GM10847 (cell line): ENCODE data around the gene GARIN6.

ENCODE experiments used
- POLR2A ChIP-seq: IDR thresholded peaks from 2 replicates; pipeline ENCODE4 v1.6.1; 2011; ENCODE audit not compliant: insufficient read length; ENCODE audit errors: extremely low read depth

Gene GARIN6

DNA sequence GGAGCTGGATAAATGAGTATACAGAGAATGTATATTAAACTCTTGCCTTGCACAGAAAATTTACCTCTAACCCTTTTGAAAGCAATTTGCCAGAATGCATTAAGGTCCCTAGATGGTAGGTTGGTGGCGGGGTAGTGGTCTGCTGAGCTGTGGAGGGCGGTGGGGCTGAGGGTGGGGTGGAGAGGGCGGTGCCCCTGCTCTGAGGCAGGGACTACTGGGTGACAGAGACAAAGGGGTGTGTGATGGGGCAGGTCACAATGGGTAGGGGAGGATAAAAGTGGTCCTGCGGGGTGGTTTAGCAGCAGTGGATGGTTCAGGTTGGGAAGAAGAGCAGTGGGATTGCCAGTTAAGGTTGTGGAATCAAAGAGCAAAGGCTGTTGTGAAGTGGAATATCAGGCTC lies at the start of gene GARIN6:
Gene GARIN6, plus strand, starts transcription at position 301 of the 400 bp plus-strand sequence. CDS start 422 bp downstream, outside the sequence.
- TF ChIP-seq POLR2A: no peak

DNA sequence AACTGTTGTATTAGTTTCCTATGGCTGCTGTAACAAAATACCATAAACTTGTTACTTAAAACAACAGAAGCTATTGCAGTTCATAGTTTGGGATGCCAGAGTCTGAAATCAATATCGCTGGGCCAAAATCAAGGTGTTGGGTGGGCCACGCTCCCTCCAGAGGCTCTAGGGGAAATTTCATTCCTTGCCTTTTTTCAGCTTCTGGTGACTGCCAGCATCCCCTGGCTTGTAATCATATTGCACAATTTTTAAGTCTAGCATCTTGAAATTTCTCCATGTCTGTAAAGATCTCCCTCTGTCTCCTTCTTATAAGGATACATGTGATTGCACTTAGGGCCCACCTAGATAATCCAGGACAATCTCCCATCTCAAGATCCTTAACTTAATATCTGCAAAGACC lies 48.8 kb upstream of the GARIN6 start:
- no peak for TF ChIP-seq POLR2A

DNA sequence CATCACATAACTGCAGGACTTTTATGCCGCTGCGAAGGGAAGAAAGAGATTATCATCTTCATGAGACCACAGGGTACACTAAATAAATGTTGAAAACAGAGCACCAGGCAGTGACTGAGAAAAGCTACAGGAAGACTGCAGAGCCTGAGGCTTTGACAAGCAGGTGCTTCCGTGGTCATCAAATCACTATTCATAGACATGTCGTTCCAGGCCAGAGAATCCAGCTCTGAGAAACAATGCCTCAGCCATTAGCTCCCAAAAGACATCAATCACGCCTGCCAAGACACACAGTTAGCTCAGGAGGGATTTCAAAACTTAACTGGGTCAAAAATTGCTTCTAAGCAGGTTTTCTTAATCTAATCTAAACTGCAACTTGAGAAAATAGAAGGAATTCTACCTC lies 47.2 kb upstream of the GARIN6 start:
- no peak for TF ChIP-seq POLR2A

- no peak for TF ChIP-seq POLR2A
Measured at GRCh38 chr12:99609455-99610181, 37.9 kb upstream of the GARIN6 start.

- no peak for TF ChIP-seq POLR2A
Measured at GRCh38 chr12:99611117-99611516, 36.4 kb upstream of the GARIN6 start.

DNA sequence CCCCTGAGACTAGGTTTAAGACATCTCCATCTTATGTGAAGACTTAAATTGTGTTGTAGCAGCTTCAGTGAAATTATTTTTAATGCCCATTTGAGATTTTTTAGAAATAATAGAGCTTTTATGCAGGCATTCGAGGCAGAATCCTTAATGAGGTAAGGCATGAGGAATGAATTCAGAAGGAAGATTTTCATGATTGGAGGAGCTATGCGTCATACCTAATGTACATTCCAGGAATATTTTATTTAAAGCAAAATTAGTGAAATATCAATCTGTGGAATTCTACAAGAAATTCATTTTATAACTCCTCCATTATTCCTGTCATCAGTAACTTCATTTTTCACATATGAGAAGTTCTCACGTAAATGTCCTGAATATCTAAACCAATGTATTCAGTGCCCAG lies 36.0 kb upstream of the GARIN6 start:
- TF ChIP-seq POLR2A: no peak

- no peak for TF ChIP-seq POLR2A
Measured at GRCh38 chr12:99618657-99619056, 28.9 kb upstream of the GARIN6 start.

- no peak for TF ChIP-seq POLR2A
Measured at GRCh38 chr12:99619389-99620158, 28.0 kb upstream of the GARIN6 start.

DNA sequence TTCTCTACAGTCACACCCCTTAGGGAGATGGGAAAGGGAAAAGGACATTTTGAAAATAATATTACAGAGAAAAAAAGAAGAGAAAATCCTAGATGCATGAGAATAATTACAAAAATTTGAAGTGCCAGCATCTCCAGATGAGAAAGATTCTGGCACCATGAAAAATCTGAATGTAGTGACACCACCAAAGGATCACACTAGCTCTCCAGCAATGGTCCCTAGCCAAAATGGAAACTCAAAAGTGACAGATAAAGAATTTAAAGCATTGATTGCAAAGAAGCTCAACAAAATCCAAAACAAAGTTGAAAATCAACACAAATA lies 27.4 kb upstream of the GARIN6 start:
- TF ChIP-seq POLR2A: no peak

GRCh38 chr12:99627459-99627858 lies 20.1 kb upstream of the GARIN6 start:
- TF ChIP-seq POLR2A: no peak

GRCh38 chr12:99644629-99645028 lies 2.9 kb upstream of the GARIN6 start:
- no peak for TF ChIP-seq POLR2A

DNA sequence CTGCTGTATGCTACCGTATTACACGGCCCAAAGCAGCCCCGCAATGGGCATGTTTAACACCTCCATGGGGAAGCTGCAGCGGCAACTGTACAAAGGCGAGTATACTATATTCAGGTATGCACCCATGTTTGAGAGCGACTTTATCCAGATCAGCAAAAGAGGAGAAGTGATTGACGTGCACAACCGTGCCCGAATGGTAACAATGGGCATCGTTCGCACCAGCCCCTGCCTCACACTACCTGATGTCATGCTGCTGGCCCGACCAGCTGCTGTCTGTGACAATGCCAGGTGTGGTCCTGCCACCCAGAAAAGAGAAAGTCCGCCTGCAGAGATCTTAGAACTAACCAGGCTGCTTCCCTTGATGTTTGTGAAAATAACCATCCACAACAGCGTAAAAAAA lies 630 bp downstream of the GARIN6 start:
- no peak for TF ChIP-seq POLR2A

DNA sequence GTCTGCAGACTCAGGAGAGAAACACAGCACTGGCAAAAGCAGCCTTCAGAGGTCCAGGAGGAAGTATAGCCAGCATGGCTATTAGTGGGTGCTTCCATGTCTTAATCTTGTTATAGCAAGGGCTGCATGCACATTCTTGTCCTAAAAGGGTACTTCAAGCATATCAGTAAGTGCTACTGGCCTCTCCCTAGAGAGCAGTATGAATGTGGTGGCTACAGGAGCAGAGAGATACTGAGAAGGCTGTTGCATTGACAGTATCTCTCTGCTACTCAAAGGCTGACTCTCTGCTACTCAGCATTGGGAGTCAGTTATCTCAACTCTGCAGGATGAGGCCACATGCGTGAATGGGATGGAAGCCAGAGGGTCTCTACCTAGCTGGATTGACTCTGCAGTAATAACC lies 2.0 kb downstream of the GARIN6 start:
- TF ChIP-seq POLR2A: no peak

DNA sequence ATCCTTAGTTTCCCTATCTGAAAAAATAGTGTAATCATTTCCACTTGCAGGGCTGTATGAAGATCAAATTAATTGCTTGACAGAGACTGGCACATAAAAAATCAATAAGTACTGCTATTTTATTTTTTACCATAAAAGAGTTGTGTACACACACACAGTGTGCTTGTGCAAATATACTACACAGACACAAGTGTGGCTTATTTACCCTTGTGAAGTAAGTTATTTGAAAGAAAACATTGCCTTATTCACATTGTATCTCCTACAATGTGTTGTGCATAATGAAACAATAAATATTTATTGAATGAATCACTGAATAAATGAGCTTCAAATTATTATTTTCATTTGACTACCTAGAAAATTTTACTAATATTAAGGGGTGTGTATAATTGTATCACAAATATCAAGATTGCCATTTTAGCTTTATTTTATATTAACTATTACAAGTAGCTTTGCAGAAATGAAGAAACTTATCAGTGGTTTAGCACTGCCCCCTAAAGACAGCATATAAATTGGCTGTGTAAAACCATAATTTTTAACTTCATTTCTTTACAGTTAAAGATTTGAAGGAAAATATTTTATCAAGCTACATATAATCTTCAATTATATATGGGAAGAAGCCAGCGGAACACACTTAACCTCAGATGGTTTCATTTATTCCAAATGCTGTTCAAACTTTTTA lies 11.3 kb downstream of the GARIN6 start:
- no peak for TF ChIP-seq POLR2A

- no peak for TF ChIP-seq POLR2A
Measured at GRCh38 chr12:99670635-99671034, 23.1 kb downstream of the GARIN6 start.

GRCh38 chr12:99680276-99680675 lies 32.7 kb downstream of the GARIN6 start:
- no peak for TF ChIP-seq POLR2A
